ENCODE measurements around the gene RAB3C.
"Not testable (repeated sequence)": the region's sequence is repeated elsewhere in the genome, so short reads cannot be mapped to it uniquely, and the experiment has no call there.

Gene RAB3C

GRCh38 chr5:58582803-58583491 is at the start of gene RAB3C:
RAB3C (plus strand) TSS chr5:58583075; CDS start chr5:58583209, 134 bp downstream.
- DNase-seq (ENCODE audit: low read depth, low spot score) = peak; percentile 93
- in situ Hi-C loops (cut with HindIII; ENCODE audit: low sequenced_read_pairs) = no loop called here
- no peak for TF ChIP-seq CTCF (IDR thresholded peaks at IDR 0.05; ENCODE audit: low read depth, low read length)
- H3K4me3 ChIP-seq (ENCODE audit: low read depth, low read length) = peak within 1 kb of the TSS; percentile 48

GRCh38 chr5:58541935-58542334 is 40.9 kb upstream of the RAB3C start:
- H3K4me3 ChIP-seq (ENCODE audit: low read depth, low read length); in situ Hi-C loops (cut with HindIII; ENCODE audit: low sequenced_read_pairs); DNase-seq (ENCODE audit: low read depth, low spot score): not testable (repeated sequence)

GRCh38 chr5:58542709-58543108 is 40.2 kb upstream of the RAB3C start:
- no peak for TF ChIP-seq CTCF (IDR thresholded peaks at IDR 0.05; ENCODE audit: low read depth, low read length)
- no peak overlapping the region for H3K4me3 ChIP-seq (ENCODE audit: low read depth, low read length)
- DNase-seq (ENCODE audit: low read depth, low spot score) = no peak
- in situ Hi-C loops (cut with HindIII; ENCODE audit: low sequenced_read_pairs) = no loop called here

GRCh38 chr5:58543723-58544122 is 39.2 kb upstream of the RAB3C start:
- no peak overlapping the region for H3K4me3 ChIP-seq (ENCODE audit: low read depth, low read length)
- DNase-seq (ENCODE audit: low read depth, low spot score) = no peak
- no peak for TF ChIP-seq CTCF (IDR thresholded peaks at IDR 0.05; ENCODE audit: low read depth, low read length)
- in situ Hi-C loops (cut with HindIII; ENCODE audit: low sequenced_read_pairs) = no loop called here

- no peak for DNase-seq (ENCODE audit: low read depth, low spot score)
- in situ Hi-C loops (cut with HindIII; ENCODE audit: low sequenced_read_pairs) = no loop called here
- no peak for TF ChIP-seq CTCF (IDR thresholded peaks at IDR 0.05; ENCODE audit: low read depth, low read length)
- H3K4me3 ChIP-seq (ENCODE audit: low read depth, low read length) = no peak overlapping the region
These were observed 38.7 kb upstream of the RAB3C start for GRCh38 chr5:58544195-58544594.

- H3K4me3 ChIP-seq (ENCODE audit: low read depth, low read length) = no peak overlapping the region
- no peak for TF ChIP-seq CTCF (IDR thresholded peaks at IDR 0.05; ENCODE audit: low read depth, low read length)
- DNase-seq (ENCODE audit: low read depth, low spot score) = no peak
- in situ Hi-C loops (cut with HindIII; ENCODE audit: low sequenced_read_pairs) = no loop called here
These were observed 37.9 kb upstream of the RAB3C start for GRCh38 chr5:58544926-58545325.

- no peak for TF ChIP-seq CTCF (IDR thresholded peaks at IDR 0.05; ENCODE audit: low read depth, low read length)
- DNase-seq (ENCODE audit: low read depth, low spot score) = no peak
- no peak overlapping the region for H3K4me3 ChIP-seq (ENCODE audit: low read depth, low read length)
- in situ Hi-C loops (cut with HindIII; ENCODE audit: low sequenced_read_pairs) = no loop called here
These were observed 37.0 kb upstream of the RAB3C start for GRCh38 chr5:58545912-58546311.
